Measurements from ENCODE around the gene ATG2A. TPM values are rescaled to one million over a fixed set of nuclear protein-coding genes. Genes with fewer than 3 reads are reported as not detected.

The ATG2A gene
- total and polyA plus RNA-seq, 2 donors (not counting 3 experiments of a cell fraction or from before 2014, with no cell fraction given) = 13.4 to 24.3 TPM

DNA sequence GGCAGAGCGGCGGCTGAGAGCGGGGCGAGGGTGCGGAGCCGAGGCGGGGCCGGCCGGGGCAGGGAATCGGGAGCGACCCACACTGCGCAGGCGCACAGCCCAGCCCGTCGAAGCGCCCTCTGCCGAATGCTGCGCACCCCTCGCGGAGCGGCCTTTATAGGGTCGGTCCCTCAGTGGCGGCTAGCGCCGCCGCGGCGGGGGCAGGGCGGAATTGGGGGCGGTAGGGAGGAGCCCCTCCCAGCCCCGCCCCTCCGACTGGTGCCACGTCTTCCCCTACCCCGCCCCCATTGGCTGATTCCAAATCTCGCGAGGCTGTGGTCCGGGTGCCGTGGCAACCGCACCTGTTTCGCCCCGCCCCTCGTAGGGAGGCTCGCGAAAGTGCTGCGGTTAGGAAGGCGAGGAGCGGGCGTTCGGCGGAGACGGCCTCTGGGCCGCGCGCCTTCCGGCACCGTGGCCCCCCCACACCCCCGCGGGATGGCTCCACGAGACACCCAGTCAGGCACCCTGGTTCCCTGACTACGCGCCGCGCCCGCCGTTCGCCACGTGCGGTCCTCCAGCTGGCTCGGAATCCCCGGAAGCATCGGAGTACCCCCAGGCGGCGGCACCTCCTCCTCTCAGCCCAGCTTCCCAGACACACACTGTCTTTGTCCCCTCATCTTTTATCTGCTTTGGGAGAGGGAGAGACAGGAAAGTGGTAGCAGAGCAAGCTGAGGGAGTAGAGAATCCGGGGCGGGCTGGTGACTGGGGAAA, 38.3 kb downstream of the ATG2A start, which contains the start of gene EHD1:
EHD1 (minus strand) TSS at position 128 of the 750 bp plus-strand sequence. CDS start 157 bp downstream, outside the sequence.
- Histone ChIP-seq H3K27me3 (ENCODE audit: control insufficient read depth in 2 of 2, insufficient read depth in 2 of 2, low read length in 2 of 2) (no peaks in the 10 kb centered on the region), H3K27ac (ENCODE audit: insufficient read depth, low read depth, low read length) (peak within 1 kb of the TSS; percentile 71), H4K20me1 (replicated peaks; ENCODE audit: control insufficient read depth, extremely low read depth, insufficient read depth, low read length) (no peaks in the 10 kb centered on the region), H3K79me2 (ENCODE audit: control insufficient read depth, insufficient read depth, low read length) (peaks cover 41% of the 10 kb centered on the region), H3K4me1 (ENCODE audit: control insufficient read depth, extremely low read depth, insufficient read depth, low read length) (peaks cover 22% of the 10 kb centered on the region), H3K36me3 (ENCODE audit: control insufficient read depth in 2 of 2, extremely low read depth in 1 of 2, insufficient read depth in 2 of 2, low read length in 2 of 2) (peaks cover 0 to 3% of the 10 kb centered on the region in 2 experiments), H3K9me1 (replicated peaks; ENCODE audit: control insufficient read depth, extremely low read depth, insufficient read depth, low read length) (no peaks in the 10 kb centered on the region), H3K9me3 (replicated peaks; ENCODE audit: control insufficient read depth, insufficient read depth, low read length) (no peaks in the 10 kb centered on the region), H3K4me3 (replicated peaks in 1 of 3; ENCODE audit: insufficient read depth in 1 of 3, low read depth in 1 of 3, low read length in 3 of 3) (peak within 1 kb of the TSS; percentile 54 to 92 (median 74)), H2AFZ (ENCODE audit: low read depth, low read length) (peak within 1 kb of the TSS; percentile 49), H3K9ac (replicated peaks; ENCODE audit: extremely low read depth, insufficient read depth, low read length) (peak within 1 kb of the TSS; percentile 91), H3K4me2 (ENCODE audit: insufficient read depth, low read length) (peak within 1 kb of the TSS; percentile 79)
- FAIRE-seq (peak; percentile 99), DNase-seq (ENCODE audit: low read depth, low spot score) (peak; percentile 97)
- POLR2A ChIA-PET = interaction anchor here (0.6 to 3.9 kb wide), 12 partner anchors 10 to 188 kb away, joined by 3 to 45 read pairs (median 5); no protein-coding TSS in a partner anchor
- TF ChIP-seq POLR2AphosphoS5 (IDR thresholded peaks at IDR 0.05; ENCODE audit: insufficient read depth, low read depth, low read length) (peak; percentile 100), FOS (IDR thresholded peaks at IDR 0.05; ENCODE audit: borderline replicate concordance, insufficient read depth, low read length) (no peak), EZH2 (IDR thresholded peaks at IDR 0.05; ENCODE audit: borderline replicate concordance, low read depth, low read length, severe bottlenecking) (no peak), MYC (IDR thresholded peaks at IDR 0.05; ENCODE audit: low read depth, low read length) (peak; percentile 13), JUN (IDR thresholded peaks at IDR 0.05; ENCODE audit: borderline replicate concordance, insufficient read depth, insufficient read length, low read depth) (no peak), GATA2 (IDR thresholded peaks at IDR 0.05; ENCODE audit: insufficient read depth, insufficient read length, low read depth, low read length) (no peak), POLR2A (IDR thresholded peaks at IDR 0.05; ENCODE audit: low read depth, low read length) (peak; percentile 99)
- TF ChIP-seq, protein P1, sequence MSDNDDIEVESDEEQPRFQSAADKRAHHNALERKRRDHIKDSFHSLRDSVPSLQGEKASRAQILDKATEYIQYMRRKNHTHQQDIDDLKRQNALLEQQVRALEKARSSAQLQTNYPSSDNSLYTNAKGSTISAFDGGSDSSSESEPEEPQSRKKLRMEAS (IDR thresholded peaks at IDR 0.05; ENCODE audit: insufficient read depth, insufficient read length) = no peak
- TF ChIP-seq, protein P2, sequence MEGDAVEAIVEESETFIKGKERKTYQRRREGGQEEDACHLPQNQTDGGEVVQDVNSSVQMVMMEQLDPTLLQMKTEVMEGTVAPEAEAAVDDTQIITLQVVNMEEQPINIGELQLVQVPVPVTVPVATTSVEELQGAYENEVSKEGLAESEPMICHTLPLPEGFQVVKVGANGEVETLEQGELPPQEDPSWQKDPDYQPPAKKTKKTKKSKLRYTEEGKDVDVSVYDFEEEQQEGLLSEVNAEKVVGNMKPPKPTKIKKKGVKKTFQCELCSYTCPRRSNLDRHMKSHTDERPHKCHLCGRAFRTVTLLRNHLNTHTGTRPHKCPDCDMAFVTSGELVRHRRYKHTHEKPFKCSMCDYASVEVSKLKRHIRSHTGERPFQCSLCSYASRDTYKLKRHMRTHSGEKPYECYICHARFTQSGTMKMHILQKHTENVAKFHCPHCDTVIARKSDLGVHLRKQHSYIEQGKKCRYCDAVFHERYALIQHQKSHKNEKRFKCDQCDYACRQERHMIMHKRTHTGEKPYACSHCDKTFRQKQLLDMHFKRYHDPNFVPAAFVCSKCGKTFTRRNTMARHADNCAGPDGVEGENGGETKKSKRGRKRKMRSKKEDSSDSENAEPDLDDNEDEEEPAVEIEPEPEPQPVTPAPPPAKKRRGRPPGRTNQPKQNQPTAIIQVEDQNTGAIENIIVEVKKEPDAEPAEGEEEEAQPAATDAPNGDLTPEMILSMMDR (IDR thresholded peaks at IDR 0.05; ENCODE audit: extremely low read depth in 1 of 2, insufficient read depth in 1 of 2, low read depth in 1 of 2, low read length in 2 of 2) = peak; percentile 42 to 74
- CTCF ChIA-PET = interaction anchor here (0.7 to 5.2 kb wide), 8 partner anchors 9 to 91 kb away, joined by 3 to 77 read pairs (median 12); partner anchors contain the start of gene PPP2R5B
- dilution Hi-C loops (cut with MboI; ENCODE audit: extremely low pct_ligation_motif_present, low sequenced_read_pairs) (no loop called here), intact Hi-C loops (cut with micrococcal nuclease) (loop anchor here (1.0 kb wide), 5 partner anchors 9 to 39 kb away; partner anchors contain the start of gene ATG2A)
- BruUV-seq (replicated peaks) = TSS peak; percentile 81
